K562 (cell line): ENCODE measurements around the gene C1orf74. TPM values are rescaled to one million over a fixed set of nuclear protein-coding genes. Genes with fewer than 3 reads are reported as not detected.
A peak's percentile ranks its signal among the peaks of the same experiment; 100 is the strongest.

Experiments used
- ATF7 ChIP-seq: fragments of 450-650 bp; IDR thresholded peaks from 2 replicates; pipeline ENCODE4 v1.7.1; 2014; ENCODE audit warnings: mild to moderate bottlenecking, moderate library complexity
- BMI1 ChIP-seq: fragments of 150-350 bp; IDR thresholded peaks from 2 replicates; pipeline ENCODE4 v1.6.1; 2014; ENCODE audit warnings: low read length
- C11orf30 ChIP-seq: fragments of 450-650 bp; IDR thresholded peaks from 2 replicates; pipeline ENCODE4 v1.6.1; 2016; ENCODE audit warnings: low read depth, mild to moderate bottlenecking
- CHCHD3 ChIP-seq: fragments of 250-450 bp; sonication (Bioruptor Pico); IDR thresholded peaks from 2 replicates; pipeline ENCODE4 v2.1.2; 2022; ENCODE audit warnings: mild to moderate bottlenecking
- CXXC5 ChIP-seq: fragments of 250-450 bp; sonication (Bioruptor Pico); IDR thresholded peaks from 2 replicates; pipeline ENCODE4 v1.8.0; 2022; ENCODE audit warnings: inconsistent platforms, mild to moderate bottlenecking, moderate library complexity
- ETS1 ChIP-seq: conservative IDR thresholded peaks from 2 replicates; pipeline ENCODE4 v1.6.1; 2011; ENCODE audit warnings: low read depth, mild to moderate bottlenecking, low read length; ENCODE audit not compliant: control insufficient read depth
- JUNB ChIP-seq: fragments of 450-650 bp; formaldehyde crosslinking; conservative IDR thresholded peaks from 2 replicates; pipeline ENCODE4 v1.4.0; 2020; ENCODE audit warnings: mild to moderate bottlenecking
- RCOR1 ChIP-seq, 2 experiments: IDR thresholded peaks; 2 replicates each; pipeline ENCODE4 v1.6.1; 2012; ENCODE audit warnings: low read depth in 2 of 2, low read length in 2 of 2, borderline replicate concordance in 1 of 2, improper control_type of control experiment in 1 of 2
- SMAD3 ChIP-seq: fragments of 450-650 bp; formaldehyde crosslinking; conservative IDR thresholded peaks from 2 replicates; pipeline ENCODE4 v1.4.0; 2020; ENCODE audit warnings: mild to moderate bottlenecking
- SP1 ChIP-seq: sonication (generic); formaldehyde crosslinking; IDR thresholded peaks from 2 replicates; pipeline ENCODE4 v1.8.1; 2022; ENCODE audit warnings: mild to moderate bottlenecking, missing genetic modification reagents
- STAG1 ChIP-seq: sonication (generic); formaldehyde crosslinking; IDR thresholded peaks from 2 replicates; pipeline ENCODE4 v1.5.0; 2020; ENCODE audit warnings: missing genetic modification reagents, borderline replicate concordance
- STAT5B ChIP-seq: fragments of 250-450 bp; sonication (Bioruptor Pico); IDR thresholded peaks from 2 replicates; pipeline ENCODE4 v1.8.0; 2021; ENCODE audit warnings: mild to moderate bottlenecking, inconsistent platforms
- STAT6 ChIP-seq: sonication (generic); formaldehyde crosslinking; IDR thresholded peaks from 2 replicates; pipeline ENCODE4 v1.8.1; 2023; ENCODE audit warnings: mild to moderate bottlenecking, missing genetic modification reagents
- TAF1 ChIP-seq: IDR thresholded peaks from 2 replicates; pipeline ENCODE4 v1.6.1; 2011; ENCODE audit warnings: mild to moderate bottlenecking, low read length, moderate library complexity; ENCODE audit not compliant: insufficient read depth, control insufficient read depth, severe bottlenecking; ENCODE audit errors: extremely low read depth
- USF1 ChIP-seq: sonication (generic); formaldehyde crosslinking; IDR thresholded peaks from 2 replicates; pipeline ENCODE4 v1.9.0; 2022; ENCODE audit warnings: mild to moderate bottlenecking, missing genetic modification reagents
- VEZF1 ChIP-seq: fragments of 200-800 bp; sonication (Bioruptor generic); IDR thresholded peaks from 2 replicates; pipeline ENCODE4 v1.6.1; 2017; ENCODE audit warnings: missing genetic modification characterization, missing compliant biosample characterization
- ZNF124 ChIP-seq: sonication (generic); formaldehyde crosslinking; IDR thresholded peaks from 2 replicates; pipeline ENCODE4 v1.8.1; 2022; ENCODE audit warnings: missing genetic modification reagents
- ZNF518B ChIP-seq: fragments of 250-450 bp; sonication (Bioruptor Pico); IDR thresholded peaks from 2 replicates; pipeline ENCODE4 v1.5.0; 2021; ENCODE audit warnings: mild to moderate bottlenecking, moderate library complexity
- polyA plus RNA-seq, 8 experiments: library from polyadenylated mRNA; depleted of rRNA in 4 of 8; stranded (reverse) in 5 of 8; unstranded in 3 of 8; fragments of >200 nt; fragmentation: Nextera tagmentation in 2 of 8; fragmentation: Illumina TruSeq in 1 of 8; extraction: Ambion mirVana in 2 of 8; extraction: Trizol in 1 of 8; gene quantifications; 2 replicates each; pipeline versions ENCODE4 v1.2.1 to v1.2.3, GENCODE V29; 2011 to 2014; ENCODE audit warnings: inconsistent platforms in 1 of 8, missing spikeins in 1 of 8
- total RNA-seq, 7 experiments: library from RNA; depleted of rRNA in 6 of 7; stranded (reverse); fragments of >200 nt in 6 of 7; fragmentation: Illumina TruSeq in 2 of 7; extraction: Trizol in 2 of 7; gene quantifications; 2 replicates each; pipeline versions ENCODE4 v1.2.1 to v1.2.3, GENCODE V29; 2011 to 2021; ENCODE audit warnings: low replicate concordance in 1 of 7

C1orf74 gene
- total and polyA plus RNA-seq, 9 of the 15 experiments (the other 6 are each of a cell fraction or from before 2014, with no cell fraction given) = 4.0 to 7.6 (median 5.7) TPM

- TF ChIP-seq STAT6 (no peak), JUNB (no peak; the same call in 1 of the 2 replicates), CHCHD3 (no peak), C11orf30 (no peak), CXXC5 (CRISPR knock-in tag) (no peak; the same call in 1 of the 2 replicates), ZNF518B (CRISPR knock-in tag) (no peak), RCOR1 (IDR thresholded peaks at IDR 0.05; ENCODE audit: borderline replicate concordance in 1 of 2, low read depth in 2 of 2, low read length in 2 of 2) (peak in 1 of 2 experiments; percentile 95; a peak in 2 of 4 replicates), BMI1 (no peak), SMAD3 (no peak; the same call in 1 of the 2 replicates), STAG1 (no peak), ETS1 (no peak), TAF1 (no peak), ZNF124 (CRISPR knock-in tag) (no peak), USF1 (no peak), ATF7 (peak; percentile 79; the same call in 1 of the 2 replicates), STAT5B (CRISPR knock-in tag) (no peak), SP1 (no peak), VEZF1 (CRISPR knock-in tag) (peak; percentile 44; the same call in 1 of the 2 replicates)
Observed at GRCh38 chr1:209808059-209808581, 23.8 kb upstream of the C1orf74 start (continued).
